ENCODE data around the gene MLPH.
A peak's percentile ranks its signal among the peaks of the same experiment; 100 is the strongest.

MLPH gene

DNA sequence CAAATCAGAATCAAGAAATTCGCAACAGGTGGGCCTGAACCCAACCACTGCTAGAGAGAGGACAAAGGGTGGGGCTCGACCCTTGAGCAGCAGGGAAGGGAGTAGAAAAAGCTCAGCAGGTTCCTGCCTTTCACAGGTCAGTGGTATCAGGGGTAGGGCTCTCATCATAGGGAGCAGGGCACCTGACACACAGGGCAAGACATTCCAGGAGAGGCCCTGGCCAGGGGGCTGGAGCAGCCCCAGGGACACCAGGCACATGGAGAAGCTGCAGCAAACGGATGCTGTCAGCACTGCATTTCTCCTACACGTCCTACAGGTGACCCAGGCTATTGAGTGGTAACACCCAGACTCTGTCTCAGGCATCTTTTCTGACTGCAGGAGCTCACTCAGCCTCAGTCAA lies 17.2 kb upstream of the MLPH start:
- DNase-seq (ENCODE audit: extremely low read depth, low read depth) = no peak
- TF ChIP-seq, protein P1, sequence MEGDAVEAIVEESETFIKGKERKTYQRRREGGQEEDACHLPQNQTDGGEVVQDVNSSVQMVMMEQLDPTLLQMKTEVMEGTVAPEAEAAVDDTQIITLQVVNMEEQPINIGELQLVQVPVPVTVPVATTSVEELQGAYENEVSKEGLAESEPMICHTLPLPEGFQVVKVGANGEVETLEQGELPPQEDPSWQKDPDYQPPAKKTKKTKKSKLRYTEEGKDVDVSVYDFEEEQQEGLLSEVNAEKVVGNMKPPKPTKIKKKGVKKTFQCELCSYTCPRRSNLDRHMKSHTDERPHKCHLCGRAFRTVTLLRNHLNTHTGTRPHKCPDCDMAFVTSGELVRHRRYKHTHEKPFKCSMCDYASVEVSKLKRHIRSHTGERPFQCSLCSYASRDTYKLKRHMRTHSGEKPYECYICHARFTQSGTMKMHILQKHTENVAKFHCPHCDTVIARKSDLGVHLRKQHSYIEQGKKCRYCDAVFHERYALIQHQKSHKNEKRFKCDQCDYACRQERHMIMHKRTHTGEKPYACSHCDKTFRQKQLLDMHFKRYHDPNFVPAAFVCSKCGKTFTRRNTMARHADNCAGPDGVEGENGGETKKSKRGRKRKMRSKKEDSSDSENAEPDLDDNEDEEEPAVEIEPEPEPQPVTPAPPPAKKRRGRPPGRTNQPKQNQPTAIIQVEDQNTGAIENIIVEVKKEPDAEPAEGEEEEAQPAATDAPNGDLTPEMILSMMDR (IDR thresholded peaks at IDR 0.05; ENCODE audit: low read depth, low read length) = no peak

DNA sequence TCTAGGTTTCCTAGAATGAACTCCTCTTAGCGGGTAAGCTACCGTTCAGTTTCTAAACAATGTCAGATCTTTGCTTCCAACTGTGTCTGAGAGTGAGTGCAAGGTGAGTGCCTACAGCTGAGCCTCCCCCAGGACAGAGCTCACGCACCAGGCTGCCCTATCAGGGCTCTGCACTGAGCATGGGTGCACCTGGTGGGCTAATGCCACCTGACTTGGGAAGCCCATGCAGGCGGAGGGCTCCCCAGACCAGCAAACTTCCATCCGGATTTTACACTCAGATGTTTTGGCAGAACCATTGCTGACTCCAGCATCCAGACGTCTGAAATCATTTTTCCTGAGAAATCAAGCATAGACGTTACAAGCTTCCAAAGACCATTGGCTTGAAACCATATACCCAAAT lies 16.1 kb upstream of the MLPH start:
- TF ChIP-seq, protein P1 (IDR thresholded peaks at IDR 0.05; ENCODE audit: low read depth, low read length) = no peak

DNA sequence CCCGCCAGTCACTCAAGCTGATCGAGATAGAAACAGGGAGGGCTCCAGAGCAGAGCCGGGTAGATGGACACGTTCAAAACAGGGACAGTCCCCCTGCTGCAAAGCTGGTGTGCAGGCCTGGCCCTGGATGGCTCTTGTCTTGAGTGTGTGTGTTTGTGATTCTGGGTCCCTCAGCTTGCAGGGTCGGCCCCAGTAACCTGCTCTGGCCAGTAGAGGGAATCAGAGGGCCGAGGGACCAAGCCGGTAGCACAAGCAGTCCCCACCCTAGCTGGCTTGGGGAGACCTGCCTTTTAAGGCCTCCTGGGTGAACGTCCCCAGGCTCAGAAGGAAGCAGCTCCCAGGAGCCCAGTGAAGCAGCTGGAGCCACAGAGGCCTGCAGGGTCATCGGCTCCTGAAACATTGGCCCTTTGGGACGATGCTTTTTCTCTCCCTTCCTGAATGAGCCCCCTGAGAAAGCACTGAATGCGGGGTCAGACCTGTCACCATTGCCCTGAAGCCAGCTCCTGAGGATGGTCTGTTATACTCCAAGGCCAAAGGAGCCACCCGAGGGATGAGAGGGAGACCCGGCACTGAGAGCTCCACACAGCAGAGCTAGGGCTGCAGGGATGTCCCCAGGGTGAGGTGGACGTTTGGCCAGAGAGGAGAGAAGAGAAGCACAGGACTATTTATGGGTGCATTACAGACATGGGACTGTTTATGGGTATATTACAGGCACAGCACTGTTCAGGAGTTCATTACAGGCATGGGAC lies 15.4 kb upstream of the MLPH start:
- DNase-seq (ENCODE audit: extremely low read depth, low read depth) = no peak
- TF ChIP-seq, protein P1 (IDR thresholded peaks at IDR 0.05; ENCODE audit: low read depth, low read length) = peak; percentile 91

More for the DNA sequence above, 16.1 kb upstream of the MLPH start:
- DNase-seq (ENCODE audit: extremely low read depth, low read depth) = no peak

DNA sequence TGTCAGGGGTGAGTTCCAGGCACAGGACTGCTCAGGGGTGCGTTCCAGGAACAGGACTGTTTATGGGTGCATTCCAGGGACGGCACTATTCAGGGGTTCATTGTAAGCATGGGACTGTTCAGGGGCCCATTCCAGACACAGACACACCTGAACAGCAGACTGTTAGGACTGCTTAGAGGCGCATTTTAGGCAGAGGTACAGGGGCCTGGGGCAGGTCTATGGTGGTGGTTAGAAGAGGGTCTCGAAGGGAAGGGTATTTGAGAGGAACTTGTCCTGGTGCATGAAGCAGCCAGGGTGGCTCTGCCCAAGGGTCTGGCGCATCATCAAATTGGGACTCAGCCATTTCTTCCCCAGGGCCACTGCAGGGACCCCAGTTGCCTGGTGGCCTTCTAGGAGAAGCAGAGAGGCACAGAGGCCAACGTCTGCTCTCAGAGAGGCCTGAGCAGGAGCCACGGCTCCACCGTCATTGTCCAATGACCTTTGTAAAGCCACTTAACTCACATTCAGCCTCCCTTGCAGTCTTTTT lies 14.8 kb upstream of the MLPH start:
- TF ChIP-seq, protein P1 (IDR thresholded peaks at IDR 0.05; ENCODE audit: low read depth, low read length) = no peak

DNA sequence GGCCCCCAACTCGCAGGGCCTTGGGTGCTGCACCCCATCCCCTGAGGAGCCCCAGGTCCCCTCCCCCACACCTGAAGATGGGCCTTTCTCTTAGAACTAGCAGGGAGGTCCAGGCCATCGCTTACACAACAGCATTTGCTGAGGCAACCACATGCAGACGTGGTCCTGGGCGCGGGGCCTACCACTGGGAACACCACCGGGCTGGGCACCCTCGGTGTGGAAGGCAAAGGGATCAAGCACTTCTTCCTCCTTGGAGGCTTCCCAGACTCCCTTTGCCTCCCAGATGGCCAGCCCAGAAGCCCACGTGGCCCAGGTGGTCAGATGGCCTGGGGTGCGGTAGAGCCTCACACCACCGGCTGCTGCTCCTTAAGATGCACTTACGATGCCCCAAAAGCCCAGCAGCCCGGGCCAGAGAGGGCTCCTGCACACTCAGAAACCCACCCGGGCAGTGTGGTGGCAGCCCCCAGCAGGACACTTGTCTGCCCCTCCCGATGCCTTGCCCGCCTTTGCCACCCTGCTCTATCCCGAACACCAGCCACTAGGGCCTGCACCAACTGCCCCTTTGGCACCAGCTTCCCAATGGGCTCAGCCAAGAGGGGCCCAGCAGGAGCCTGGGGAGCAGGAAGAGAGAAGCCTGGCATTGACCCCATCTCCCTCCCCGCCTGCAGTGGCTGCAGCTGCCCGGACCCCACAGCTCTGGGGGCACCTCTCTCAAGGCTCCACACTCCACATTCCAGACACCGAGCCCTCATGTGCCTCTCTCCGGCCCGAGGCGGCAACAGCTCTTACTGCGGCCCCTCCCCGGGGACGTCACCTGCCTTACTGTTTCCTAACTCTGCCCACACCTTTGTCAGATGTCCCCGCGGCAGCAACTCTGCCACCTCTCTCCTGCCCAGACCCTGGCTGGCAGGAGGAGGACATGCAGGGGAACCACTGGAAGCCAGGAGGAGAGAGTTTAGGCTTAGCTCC lies 13.9 kb upstream of the MLPH start:
- no peak for DNase-seq (ENCODE audit: extremely low read depth, low read depth)
- TF ChIP-seq, protein P1 (IDR thresholded peaks at IDR 0.05; ENCODE audit: low read depth, low read length) = no peak

More for the DNA sequence above, 14.8 kb upstream of the MLPH start:
- no peak for DNase-seq (ENCODE audit: extremely low read depth, low read depth)

DNA sequence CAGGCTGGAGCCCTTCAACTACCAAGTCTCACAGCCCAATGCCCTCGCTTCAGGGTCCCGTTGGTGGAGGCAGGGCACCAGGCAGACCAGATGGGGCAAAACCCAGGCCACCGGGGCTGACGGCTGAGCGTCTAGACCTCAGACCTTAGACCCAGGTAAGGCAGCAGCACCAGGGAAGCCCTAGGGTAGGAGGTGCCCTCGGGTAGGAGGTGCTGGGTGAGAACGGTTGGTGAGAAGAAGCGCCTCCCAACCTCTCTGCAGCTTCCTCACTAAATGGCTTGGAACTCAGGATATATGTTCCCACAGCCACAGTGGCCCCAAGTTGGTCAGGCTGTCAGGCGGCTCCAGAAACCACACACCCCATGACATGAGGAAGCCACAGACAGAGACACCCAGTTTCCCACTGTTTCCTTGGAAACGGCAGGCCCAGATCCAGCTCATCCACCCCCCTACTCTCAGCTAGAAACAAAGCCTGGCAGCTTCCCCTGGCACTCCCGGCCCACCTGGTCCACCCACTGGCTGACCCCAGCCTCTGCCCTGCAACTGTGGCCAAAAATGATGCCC lies 13.1 kb upstream of the MLPH start:
- TF ChIP-seq, protein P1 (IDR thresholded peaks at IDR 0.05; ENCODE audit: low read depth, low read length) = no peak
- no peak for DNase-seq (ENCODE audit: extremely low read depth, low read depth)

Measured in AG09319 (cell line).